GM21360 (cell line): ENCODE data around the gene DSTN.
A peak's percentile ranks its signal among the peaks of the same experiment; 100 is the strongest.

ENCODE experiments used
- ATAC-seq: cut with Tn5 transposase; IDR thresholded peaks from one replicate; pipeline ENCODE4 v1.9.1; 2021; ENCODE audit warnings: mild to moderate bottlenecking, moderate library complexity; ENCODE audit not compliant: unreplicated experiment

DSTN gene

GRCh38 chr20:17569616-17570346 is at the start of gene DSTN:
TSS of gene DSTN (plus strand) at chr20:17570075. CDS start at chr20:17570209, 134 bp downstream.
- ATAC-seq = peak; percentile 87

GRCh38 chr20:17520583-17520982 is 49.3 kb upstream of the DSTN start:
- ATAC-seq = no peak

- no peak for ATAC-seq
Measured at GRCh38 chr20:17522528-17522927, 47.3 kb upstream of the DSTN start.

DNA sequence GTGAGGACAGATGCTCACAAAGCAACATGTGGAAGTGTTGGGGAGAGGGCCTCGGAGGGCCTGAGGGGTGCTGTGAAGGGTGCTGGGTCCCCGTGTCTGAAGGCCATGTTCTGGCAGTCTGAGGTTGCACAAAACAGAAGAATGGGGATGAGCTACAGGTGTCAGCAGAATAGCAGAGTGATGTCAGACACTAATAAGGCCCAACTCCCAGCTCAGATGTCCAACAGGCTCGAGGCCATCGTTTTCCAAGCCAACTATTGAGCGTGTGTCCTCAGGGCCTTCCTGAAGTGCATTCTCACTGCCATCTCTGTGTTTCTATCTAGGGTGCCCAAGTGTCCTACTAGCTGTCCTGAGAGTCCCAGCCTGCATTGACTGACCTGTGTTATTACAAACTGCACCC is 46.5 kb upstream of the DSTN start:
- ATAC-seq = no peak

DNA sequence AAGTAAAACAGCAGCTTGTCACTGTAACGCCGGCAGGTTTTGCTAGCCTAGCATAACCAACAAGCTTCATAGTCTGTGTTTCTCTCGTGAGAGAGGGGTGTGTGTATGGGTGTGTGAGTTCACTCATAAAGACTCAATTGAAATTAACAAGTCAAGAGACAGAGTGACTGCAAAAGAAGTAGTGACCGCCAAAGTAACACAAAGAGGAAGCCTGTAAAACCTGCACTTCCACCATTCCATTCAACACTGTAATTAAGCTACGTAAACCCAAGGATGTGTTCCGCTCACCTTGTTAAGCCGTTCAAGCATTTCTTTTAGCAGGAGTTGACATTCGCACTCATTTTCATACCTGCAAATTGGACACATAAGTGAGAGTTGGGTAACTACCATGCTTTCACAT is 45.3 kb upstream of the DSTN start:
- no peak for ATAC-seq

- no peak for ATAC-seq
Measured at GRCh38 chr20:17525132-17525531, 44.7 kb upstream of the DSTN start.

DNA sequence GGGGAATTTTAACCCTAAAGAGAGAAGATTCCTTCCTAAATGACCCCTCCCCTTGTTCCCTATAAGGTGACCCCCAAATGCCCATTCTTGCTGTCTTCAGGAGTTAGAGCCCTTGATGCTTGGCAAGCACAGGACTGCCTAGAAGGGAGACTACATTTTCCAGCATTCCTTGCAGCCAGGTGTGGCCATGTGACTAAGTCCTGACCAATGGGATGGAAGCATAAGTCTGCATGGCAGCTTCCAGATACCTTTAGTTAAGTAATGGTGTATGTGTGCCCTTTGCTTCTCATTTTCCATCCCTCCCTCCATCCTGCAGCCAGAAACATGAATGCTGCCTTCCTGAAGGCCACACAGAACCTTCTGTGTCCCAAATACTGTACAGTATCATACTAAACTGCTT is 44.2 kb upstream of the DSTN start:
- ATAC-seq = no peak

- ATAC-seq = no peak
Measured at GRCh38 chr20:17529586-17529985, 40.3 kb upstream of the DSTN start.

- ATAC-seq = no peak
Measured at GRCh38 chr20:17530153-17530552, 39.7 kb upstream of the DSTN start.

DNA sequence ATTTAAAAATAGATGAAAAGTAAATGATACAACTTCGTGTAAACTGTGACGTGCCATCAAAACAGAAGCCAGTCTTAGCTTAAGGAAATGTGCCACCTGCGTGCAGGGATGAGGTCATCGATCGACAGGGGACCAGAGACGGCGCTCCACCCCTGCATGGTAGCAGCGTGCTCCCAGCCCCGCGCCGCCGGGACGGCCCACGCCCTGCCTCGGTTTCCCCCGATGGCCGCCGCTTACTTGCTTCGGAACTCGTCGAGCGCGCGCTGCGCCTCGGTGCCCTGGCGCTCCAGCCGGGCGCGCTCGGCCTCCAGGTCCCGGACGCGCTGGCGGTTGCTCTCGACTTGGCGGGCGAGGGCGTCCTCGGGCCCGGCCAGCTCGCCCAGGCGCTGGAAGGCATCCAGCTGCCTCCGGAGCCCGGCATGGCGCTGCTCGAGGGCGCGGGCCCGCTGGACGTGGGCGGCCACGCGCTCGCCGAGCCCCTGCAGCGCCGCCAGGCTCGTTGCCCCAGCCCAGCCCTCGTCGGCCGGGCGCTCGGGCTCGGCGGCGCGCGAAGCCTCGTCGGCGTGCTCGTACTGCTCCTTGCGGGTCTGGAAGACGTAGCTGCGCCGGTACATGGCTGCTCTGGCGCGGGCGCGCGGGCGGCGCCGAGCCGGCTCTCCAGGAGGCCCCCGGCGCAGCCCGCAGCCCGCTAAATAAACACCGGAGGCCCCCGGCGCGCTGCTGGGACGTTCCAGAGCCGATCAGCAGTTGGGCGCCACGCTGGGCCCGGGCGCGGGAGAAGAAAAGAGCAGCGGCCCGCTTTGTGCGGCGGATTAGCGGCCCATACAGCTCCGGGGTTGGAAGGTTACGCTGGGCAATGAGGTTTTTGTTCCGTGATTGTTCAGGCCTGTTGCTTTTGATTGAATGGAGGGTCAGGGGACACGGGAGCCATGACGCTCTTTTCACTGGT is 38.9 kb upstream of the DSTN start, which contains the start of gene BFSP1:
TSS of gene BFSP1 (minus strand) at position 664 of the 949 bp plus-strand sequence. CDS start at position 614, 50 bp downstream.
- peak; percentile 41 for ATAC-seq

DNA sequence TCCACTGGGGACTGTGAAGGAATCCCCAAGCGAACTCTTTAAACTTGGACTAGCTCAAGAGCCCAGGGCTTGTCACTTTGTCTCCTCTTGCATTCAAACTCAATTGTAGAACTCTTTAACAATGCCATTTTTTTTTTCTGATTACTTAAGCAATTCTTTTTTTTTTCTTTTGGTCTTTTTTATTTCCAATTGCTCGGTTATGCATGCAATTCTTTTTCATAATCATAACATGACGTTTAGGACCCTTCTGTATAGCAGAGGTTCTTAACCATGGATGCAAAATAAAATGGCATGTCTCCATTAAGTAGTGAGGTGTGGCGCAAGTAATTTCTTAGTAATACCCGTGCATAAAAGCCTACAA is 38.2 kb upstream of the DSTN start:
- no peak for ATAC-seq

DNA sequence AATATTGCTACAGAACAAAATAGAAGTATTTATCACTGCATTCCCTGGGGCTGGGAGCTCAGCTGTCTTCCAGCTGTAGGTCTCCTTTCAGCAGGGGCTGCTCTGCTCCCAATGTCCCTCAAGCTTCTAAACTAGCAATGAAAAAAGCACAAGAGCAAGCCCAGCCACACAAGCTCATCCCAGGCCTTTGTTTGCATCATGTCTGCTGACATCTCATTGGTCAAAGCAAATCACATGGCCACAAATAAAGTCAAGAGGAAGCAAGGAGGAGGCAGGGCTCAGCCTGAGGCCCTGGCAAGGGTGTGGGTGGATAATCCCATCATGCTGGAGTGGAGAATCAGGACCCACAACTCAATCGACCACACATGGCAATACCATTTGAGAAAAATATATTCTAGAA is 36.5 kb upstream of the DSTN start:
- no peak for ATAC-seq

DNA sequence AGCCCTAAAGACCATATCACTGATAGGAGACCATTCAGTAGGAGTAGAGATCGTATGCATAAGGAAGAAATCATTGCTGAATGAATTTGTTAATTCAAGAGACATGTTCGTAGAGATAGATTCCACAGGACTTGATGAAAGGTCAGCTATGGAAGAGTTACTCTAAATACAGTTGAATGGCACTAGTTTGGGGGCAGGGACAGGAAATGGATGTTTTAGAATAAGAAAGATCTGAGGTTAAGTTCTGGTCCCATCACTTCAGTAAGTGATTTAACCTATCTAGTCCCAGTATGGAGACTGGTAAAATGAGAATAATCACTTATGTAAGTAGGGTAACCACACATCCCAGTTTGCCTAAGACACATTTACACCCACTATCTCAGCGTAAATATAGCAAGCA is 35.8 kb upstream of the DSTN start:
- no peak for ATAC-seq

DNA sequence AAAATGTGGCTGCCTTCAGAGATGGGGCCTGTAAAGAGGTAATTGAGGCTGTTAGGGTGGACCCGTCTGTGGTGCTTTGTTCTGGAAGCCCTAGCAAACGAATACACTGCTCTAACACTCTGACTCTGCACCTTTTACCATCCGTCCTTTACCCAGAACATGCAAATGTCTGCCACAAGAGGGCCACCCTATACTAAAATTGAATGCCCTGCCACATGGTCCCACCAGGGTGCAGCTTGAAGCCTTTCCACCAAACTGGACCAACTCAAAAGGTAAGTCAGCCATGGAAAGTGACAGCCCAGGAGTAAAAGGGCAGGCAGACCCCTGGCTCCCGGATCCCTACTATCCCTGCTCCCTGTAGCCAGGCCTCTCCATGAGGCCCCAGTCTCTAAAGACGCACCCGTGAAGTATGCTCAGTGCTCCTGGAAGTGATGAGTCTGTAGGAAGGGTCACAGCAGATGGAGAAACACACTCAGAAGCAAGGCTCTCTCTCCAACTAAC is 32.9 kb upstream of the DSTN start:
- peak; percentile 85 for ATAC-seq

DNA sequence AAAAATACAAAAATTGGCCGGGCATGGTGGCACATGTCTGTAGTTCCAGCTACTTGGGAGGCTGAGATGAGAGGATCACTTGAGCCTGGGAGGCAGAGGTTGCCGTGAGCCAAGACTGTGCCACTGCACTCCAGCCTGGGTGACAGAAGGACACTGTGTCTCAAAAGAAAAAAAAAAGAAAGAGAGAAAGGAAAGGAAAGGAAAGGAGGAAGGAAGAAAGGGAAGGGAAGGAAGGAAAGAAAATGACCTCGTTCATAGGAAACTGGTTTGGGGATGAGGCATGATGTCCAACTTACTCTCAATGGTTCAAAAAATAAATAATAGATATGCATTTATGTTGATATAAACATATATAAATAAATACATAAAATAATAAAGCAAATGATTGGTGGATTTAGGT is 31.9 kb upstream of the DSTN start:
- no peak for ATAC-seq

GRCh38 chr20:17538517-17539170 is 31.2 kb upstream of the DSTN start:
- ATAC-seq = no peak

GRCh38 chr20:17541596-17541995 is 28.3 kb upstream of the DSTN start:
- no peak for ATAC-seq

- no peak for ATAC-seq
Measured at GRCh38 chr20:17541996-17542395, 27.9 kb upstream of the DSTN start.

- ATAC-seq = no peak
Measured at GRCh38 chr20:17542481-17542880, 27.4 kb upstream of the DSTN start.

DNA sequence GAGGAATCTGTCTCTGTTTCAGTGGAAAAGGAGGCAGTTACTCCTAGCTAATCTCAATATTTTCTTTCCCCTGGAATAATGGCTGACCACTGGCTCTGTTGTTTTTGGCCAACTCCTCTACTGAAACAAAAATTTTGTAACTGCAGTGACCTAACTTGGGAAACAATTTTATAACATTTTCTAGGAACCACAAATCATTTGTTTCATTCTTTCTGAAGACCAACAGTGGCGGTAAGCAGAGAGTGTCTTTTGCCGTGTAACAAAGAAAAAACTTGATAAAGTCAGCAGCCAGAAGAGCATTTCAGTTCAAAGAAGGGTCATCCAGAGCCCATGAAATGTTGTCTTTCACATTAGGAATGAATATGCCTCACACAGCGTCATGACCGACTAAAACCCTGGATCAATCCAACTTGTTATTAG is 26.9 kb upstream of the DSTN start:
- ATAC-seq = no peak

GRCh38 chr20:17543531-17544131 is 26.2 kb upstream of the DSTN start:
- no peak for ATAC-seq
